LNCaP clone FGC (cell line): Measurements from ENCODE around the gene COMMD7.
"Not testable (repeated sequence)": the region's sequence is repeated elsewhere in the genome, so short reads cannot be mapped to it uniquely, and the experiment has no call there.

Experiments
- DNase-seq: peaks from one replicate; pipeline ENCODE4 v3.0.0-alpha.2; 2011; ENCODE audit warnings: low read depth
- H3K4me3 ChIP-seq: 2 replicates; pipeline ENCODE4 v1.5.1; 2011; ENCODE audit warnings: mild to moderate bottlenecking, low read depth, low read length, control low read depth
- CTCF ChIP-seq: IDR thresholded peaks from 2 replicates; pipeline ENCODE4 v1.5.1; 2012; ENCODE audit warnings: mild to moderate bottlenecking; ENCODE audit not compliant: control insufficient read depth, insufficient read depth; ENCODE audit errors: extremely low read depth

The COMMD7 gene

GRCh38 chr20:32777177-32777956 lies 34.1 kb upstream of the COMMD7 start:
- no peak overlapping the region for H3K4me3 ChIP-seq
- no peak for TF ChIP-seq CTCF
- peak; percentile 27 for DNase-seq

- TF ChIP-seq CTCF, result no peak
- no peak overlapping the region for H3K4me3 ChIP-seq
Observed at GRCh38 chr20:32775336-32775991, 32.2 kb upstream of the COMMD7 start.

GRCh38 chr20:32773855-32774254 lies 30.6 kb upstream of the COMMD7 start:
- TF ChIP-seq CTCF, result no peak
- H3K4me3 ChIP-seq, result no peak overlapping the region
- DNase-seq, result no peak

More at GRCh38 chr20:32775336-32775991, 32.2 kb upstream of the COMMD7 start:
- DNase-seq, result no peak

- DNase-seq, result no peak
- H3K4me3 ChIP-seq, result no peak overlapping the region
- no peak for TF ChIP-seq CTCF
Observed at GRCh38 chr20:32773223-32773622, 30.0 kb upstream of the COMMD7 start.

- no peak overlapping the region for H3K4me3 ChIP-seq
- TF ChIP-seq CTCF, result no peak
- no peak for DNase-seq
Observed at GRCh38 chr20:32772046-32772445, 28.8 kb upstream of the COMMD7 start.

GRCh38 chr20:32767418-32768198 lies 24.3 kb upstream of the COMMD7 start:
- no peak for DNase-seq
- no peak for TF ChIP-seq CTCF
- no peak overlapping the region for H3K4me3 ChIP-seq

- not testable (repeated sequence) for DNase-seq, H3K4me3 ChIP-seq
Observed at GRCh38 chr20:32765230-32765875, 22.1 kb upstream of the COMMD7 start.
